Subcutaneous abdominal adipose tissue (tissue), 5 donors: ENCODE results near the gene RPS16.
A peak's percentile ranks its signal among the peaks of the same experiment; 100 is the strongest.

Source experiments
- H3K27ac ChIP-seq: one replicate; pipeline ENCODE4 v1.7.0; 2013; ENCODE audit warnings: low read depth, mild to moderate bottlenecking, inconsistent platforms, low read length, moderate library complexity
- H3K27me3 ChIP-seq, 5 donors: one replicate each; pipeline ENCODE4 v1.7.0; 2013; ENCODE audit warnings: low read length in 5 of 5, inconsistent platforms in 1 of 5; ENCODE audit not compliant: control insufficient read depth in 5 of 5, insufficient read depth in 4 of 5
- H3K36me3 ChIP-seq, 5 donors: one replicate each; pipeline ENCODE4 v1.7.0; 2013; ENCODE audit warnings: low read length in 5 of 5; ENCODE audit not compliant: control insufficient read depth in 5 of 5, insufficient read depth in 5 of 5
- H3K4me1 ChIP-seq, 5 donors: one replicate each; pipeline ENCODE4 v1.7.0; 2013; ENCODE audit warnings: low read length in 5 of 5, mild to moderate bottlenecking in 3 of 5, moderate library complexity in 1 of 5; ENCODE audit not compliant: control insufficient read depth in 5 of 5, insufficient read depth in 5 of 5
- H3K4me3 ChIP-seq, 5 donors: one replicate each; pipeline ENCODE4 v1.7.0; 2013; ENCODE audit warnings: low read length in 5 of 5, low read depth in 1 of 5
- H3K9ac ChIP-seq, 5 donors: one replicate each; pipeline ENCODE4 v1.7.0; 2013; ENCODE audit warnings: low read length in 5 of 5, mild to moderate bottlenecking in 4 of 5, moderate library complexity in 3 of 5
- H3K9me3 ChIP-seq, 5 donors: one replicate each; pipeline ENCODE4 v1.7.0; 2013; ENCODE audit warnings: low read length in 5 of 5; ENCODE audit not compliant: control insufficient read depth in 5 of 5
- donor health status: healthy.
- donor health status: healthy.
- donor health status: healthy.
- donor health status: healthy.
- donor health status: healthy.

RPS16 gene

DNA sequence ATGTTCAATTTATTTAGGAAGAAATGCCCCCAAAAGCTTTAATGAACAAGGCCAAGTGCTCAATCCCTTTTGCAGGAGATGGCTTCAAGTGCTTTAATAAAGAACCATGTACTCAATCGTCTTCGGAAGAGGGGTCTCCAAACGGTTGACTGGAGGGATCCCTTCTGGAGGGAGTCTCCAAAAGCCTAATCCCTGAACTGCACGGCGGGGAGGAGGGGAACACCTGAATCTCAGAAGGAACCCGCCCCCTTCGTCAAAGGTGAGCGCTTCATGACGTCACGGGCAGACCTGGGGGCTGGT lies 45.3 kb downstream of the RPS16 start:
- H3K27ac ChIP-seq: peak overlapping the region; percentile 97
- H3K9ac ChIP-seq: peak overlapping the region; percentile 68 to 98 (median 95)
- H3K36me3 ChIP-seq: peaks cover 5 to 58% (median 57%) of the 10 kb centered on the region in 5 donors
- peaks cover 0 to 28% (median 25%) of the 10 kb centered on the region in 5 donors for H3K4me1 ChIP-seq
- H3K9me3 ChIP-seq: no peaks in the 10 kb centered on the region
- H3K4me3 ChIP-seq: peak overlapping the region; percentile 80 to 99 (median 97)
- no peaks in the 10 kb centered on the region for H3K27me3 ChIP-seq

DNA sequence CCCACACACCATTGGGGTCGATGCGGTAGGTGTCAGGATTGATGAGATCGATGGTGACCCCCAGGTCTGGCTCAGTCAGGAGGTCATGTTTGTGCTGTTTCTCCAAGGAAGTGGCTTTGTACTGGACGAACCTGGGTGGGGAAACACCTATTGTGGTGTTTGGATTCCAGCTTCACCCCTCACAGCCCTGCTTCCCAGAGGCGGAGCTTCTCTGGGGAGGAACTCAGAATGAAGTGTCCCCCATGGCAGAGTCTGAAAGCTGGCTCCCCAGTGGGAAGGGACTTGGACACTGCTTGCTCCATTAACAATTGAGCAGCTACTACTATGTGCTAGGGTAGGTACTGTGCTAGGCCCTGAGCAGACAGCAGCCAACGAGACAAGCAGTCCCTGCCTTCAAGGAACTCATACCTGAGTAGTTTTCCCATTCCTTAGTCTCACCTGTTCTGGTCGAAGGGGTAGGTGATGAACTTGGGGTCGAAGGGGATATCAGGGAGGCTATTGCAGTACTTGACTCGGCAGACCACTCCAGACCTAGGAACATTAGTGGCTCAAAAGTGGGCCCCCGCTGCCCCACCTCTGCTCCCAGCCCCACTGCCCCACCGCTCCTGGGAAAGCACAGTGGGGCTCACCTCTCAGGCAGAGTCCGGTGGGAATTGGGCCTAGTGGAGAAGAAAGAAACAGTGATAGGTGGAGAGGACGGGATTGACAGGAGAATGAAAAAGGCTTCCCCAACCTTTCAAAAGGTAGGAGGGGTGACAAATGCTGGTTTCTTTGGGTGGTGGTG lies 45.9 kb downstream of the RPS16 start:
- H3K4me3 ChIP-seq: peak overlapping the region; percentile 80 to 99 (median 97)
- H3K27me3 ChIP-seq: no peaks in the 10 kb centered on the region
- peak overlapping the region; percentile 68 to 98 (median 95) for H3K9ac ChIP-seq
- H3K9me3 ChIP-seq: no peaks in the 10 kb centered on the region
- H3K36me3 ChIP-seq: peaks cover 5 to 58% (median 57%) of the 10 kb centered on the region in 5 donors
- H3K4me1 ChIP-seq: peaks cover 0 to 28% (median 25%) of the 10 kb centered on the region in 5 donors
- H3K27ac ChIP-seq: peak overlapping the region; percentile 97

DNA sequence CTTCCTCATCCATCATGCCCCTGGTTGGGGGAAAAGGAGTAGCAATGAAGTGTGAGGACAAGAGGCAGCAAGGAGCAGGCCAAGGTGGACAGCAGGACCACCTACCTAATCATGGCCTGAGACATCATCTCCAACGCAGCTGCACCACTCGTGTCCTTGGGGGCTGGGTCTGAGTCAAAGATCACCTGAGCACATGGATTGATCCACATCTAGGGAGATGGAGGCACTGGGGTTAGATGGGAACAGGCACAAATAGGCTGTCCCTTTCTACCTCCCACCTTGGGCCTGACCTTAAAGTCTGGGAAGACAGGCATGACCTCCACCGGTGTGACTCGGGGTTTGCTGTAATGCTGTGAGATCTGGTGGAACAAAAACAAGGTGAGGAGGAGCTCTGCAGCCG lies 47.1 kb downstream of the RPS16 start:
- no peak overlapping the region for H3K4me3 ChIP-seq
- no peaks in the 10 kb centered on the region for H3K9me3 ChIP-seq
- H3K4me1 ChIP-seq: peaks cover 0 to 27% (median 25%) of the 10 kb centered on the region in 5 donors
- H3K27me3 ChIP-seq: no peaks in the 10 kb centered on the region
- H3K36me3 ChIP-seq: peaks cover 5 to 62% (median 57%) of the 10 kb centered on the region in 5 donors
- H3K27ac ChIP-seq: no peak overlapping the region
- H3K9ac ChIP-seq: no peak overlapping the region

DNA sequence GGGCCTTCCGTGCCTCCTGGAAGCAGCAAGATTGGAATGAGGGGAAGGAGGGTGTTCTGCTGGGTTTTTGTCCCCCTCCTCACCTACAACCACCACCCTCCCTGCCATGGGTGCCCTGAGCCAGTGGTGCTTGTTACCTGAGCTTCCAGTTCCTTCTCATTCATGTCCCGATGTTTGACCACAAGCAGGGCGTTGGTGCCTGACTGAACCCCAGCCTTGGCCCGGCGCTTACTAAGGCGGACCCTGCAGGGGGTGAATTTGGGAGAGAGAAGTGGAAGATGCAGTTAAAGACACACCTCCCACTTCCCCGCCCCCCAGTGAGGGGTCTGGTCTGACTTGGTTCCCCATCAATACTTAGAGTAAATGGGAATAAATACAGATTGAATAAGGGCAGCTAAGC lies 49.2 kb downstream of the RPS16 start:
- Histone ChIP-seq H3K4me1 (peaks cover 0 to 19% (median 15%) of the 10 kb centered on the region in 5 donors), H3K27ac (no peak overlapping the region), H3K36me3 (peaks cover 8 to 78% (median 74%) of the 10 kb centered on the region in 5 donors), H3K9ac (no peak overlapping the region), H3K4me3 (no peak overlapping the region), H3K27me3 (no peaks in the 10 kb centered on the region), H3K9me3 (no peaks in the 10 kb centered on the region)

DNA sequence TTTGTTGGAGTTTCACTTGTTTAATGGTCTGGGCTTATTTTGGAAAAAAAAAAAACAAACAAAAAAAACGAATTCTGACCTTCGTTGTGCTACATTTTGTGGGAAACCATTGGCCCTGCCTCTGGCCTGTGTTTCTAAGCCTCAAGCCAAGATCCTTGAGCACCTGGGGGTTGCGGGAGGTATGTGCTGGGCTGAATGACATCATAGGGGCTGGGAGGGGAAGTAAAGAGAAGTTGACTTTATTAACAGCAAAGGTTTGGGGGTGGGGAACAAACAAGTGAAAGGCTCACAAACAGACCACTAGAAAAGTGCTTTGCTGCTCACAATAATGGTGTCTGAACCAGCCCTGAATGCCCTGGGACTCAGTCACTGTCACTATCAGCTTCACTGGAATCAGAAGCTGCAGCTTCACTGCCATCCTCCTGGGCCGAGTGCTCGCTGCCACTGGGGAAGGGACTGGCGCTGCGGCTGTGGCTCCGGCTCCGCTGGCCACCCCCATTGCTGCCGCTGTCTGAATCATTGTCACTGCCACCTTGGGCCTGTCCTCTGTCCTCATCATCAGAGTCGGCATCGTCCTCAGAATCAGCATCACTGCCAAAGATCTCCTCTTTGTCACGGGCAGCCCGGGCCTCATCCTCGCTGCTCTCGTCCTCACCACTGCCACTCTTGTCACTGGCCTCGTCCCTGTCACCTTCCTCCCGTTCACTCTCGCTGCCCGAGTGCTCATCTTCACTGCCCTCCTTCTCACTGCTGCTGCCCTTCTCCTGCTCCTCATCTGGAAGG lies 49.9 kb downstream of the RPS16 start:
- peaks cover 0 to 15% (median 12%) of the 10 kb centered on the region in 5 donors for H3K4me1 ChIP-seq
- no peak overlapping the region for H3K4me3 ChIP-seq
- no peak overlapping the region for H3K9ac ChIP-seq
- H3K27me3 ChIP-seq: no peaks in the 10 kb centered on the region
- no peaks in the 10 kb centered on the region for H3K9me3 ChIP-seq
- H3K27ac ChIP-seq: no peak overlapping the region
- H3K36me3 ChIP-seq: peaks cover 10 to 85% (median 82%) of the 10 kb centered on the region in 5 donors

DNA sequence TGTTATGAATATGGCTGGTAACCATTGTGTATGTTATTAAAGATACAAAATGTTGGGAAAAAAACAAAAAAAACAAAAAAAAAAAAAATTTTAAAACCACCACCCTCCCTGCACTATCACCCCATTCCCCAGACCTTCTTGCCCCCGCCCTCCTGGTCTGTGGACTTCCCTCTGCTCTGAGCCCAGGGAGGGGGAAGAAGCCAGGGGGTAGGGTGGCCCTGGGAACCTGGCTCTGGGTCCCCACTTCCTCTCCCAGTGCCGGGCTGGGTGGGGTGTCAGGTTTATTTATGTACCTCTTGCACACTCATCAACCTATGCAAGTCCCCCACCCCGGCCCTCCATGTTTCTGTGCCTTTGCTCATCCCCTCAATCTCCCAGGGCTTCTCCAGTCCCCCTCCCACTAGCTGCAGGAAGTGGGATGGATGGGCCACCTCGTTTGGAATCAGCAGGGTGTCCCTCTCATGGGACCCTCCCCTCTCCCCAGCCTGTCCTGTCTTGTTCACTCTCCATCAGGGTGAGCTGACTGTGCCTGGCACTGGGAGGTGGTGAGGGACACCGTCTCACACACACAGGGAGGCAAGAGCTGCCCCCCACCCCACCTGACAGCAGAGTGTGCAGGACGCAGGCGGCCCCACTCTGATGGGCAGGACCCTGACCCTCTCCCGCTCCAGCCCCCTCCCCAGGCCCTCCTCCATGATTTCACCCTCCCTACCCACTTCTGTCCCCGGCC lies 50.7 kb downstream of the RPS16 start:
- no peaks in the 10 kb centered on the region for H3K9me3 ChIP-seq
- H3K27ac ChIP-seq: no peak overlapping the region
- peaks cover 0 to 8% (median 6%) of the 10 kb centered on the region in 5 donors for H3K4me1 ChIP-seq
- H3K36me3 ChIP-seq: peaks cover 13 to 93% (median 90%) of the 10 kb centered on the region in 5 donors
- no peak overlapping the region for H3K4me3 ChIP-seq
- H3K27me3 ChIP-seq: no peaks in the 10 kb centered on the region
- peak overlapping the region in 1 of 5 donors; percentile 5 for H3K9ac ChIP-seq
